ENCODE results near the gene ASCL2. TPM values are rescaled to one million over a fixed set of nuclear protein-coding genes. Genes with fewer than 3 reads are reported as not detected.

ASCL2 gene
- total and polyA plus RNA-seq, 3 donors from 2014 or later, result 1.3 to 5.8 (median 4.8) TPM

- Histone ChIP-seq H3K36me3 (ENCODE audit: low read depth, missing control alignments) (no peaks in the 10 kb centered on the region), H3K4me1 (peaks cover 9% of the 10 kb centered on the region), H3K9me3 (no peaks in the 10 kb centered on the region), H3K27me3 (peaks cover 3% of the 10 kb centered on the region), H3K4me3 (no peak overlapping the region), H3K27ac (no peak overlapping the region)
- 88 to 92% methylated on average over 15 of the region's 15 CpGs for WGBS, 2 donors
- TF ChIP-seq POLR2A (IDR thresholded peaks at IDR 0.05), result no peak
- TF ChIP-seq CTCF (IDR thresholded peaks at IDR 0.05), result no peak
- intact Hi-C loops (cut with DNase I; ENCODE audit: low total_unique reads), result no loop called here
- DNase-seq, result peak; percentile 9
Measured at GRCh38 chr11:2273311-2273710, 2.9 kb upstream of the ASCL2 start.

- WGBS, 2 donors, result 83 to 91% methylated on average over 7 of the region's 7 CpGs
- Histone ChIP-seq H3K4me1 (peaks cover 9% of the 10 kb centered on the region), H3K27ac (no peak overlapping the region), H3K36me3 (ENCODE audit: low read depth, missing control alignments) (no peaks in the 10 kb centered on the region), H3K4me3 (no peak overlapping the region), H3K9me3 (no peaks in the 10 kb centered on the region), H3K27me3 (peaks cover 3% of the 10 kb centered on the region)
- TF ChIP-seq POLR2A (IDR thresholded peaks at IDR 0.05) (no peak), CTCF (IDR thresholded peaks at IDR 0.05) (no peak)
- peak; percentile 4 for DNase-seq
- intact Hi-C loops (cut with DNase I; ENCODE audit: low total_unique reads), result no loop called here
Measured at GRCh38 chr11:2272946-2273280, 2.5 kb upstream of the ASCL2 start.

- peaks cover 3% of the 10 kb centered on the region for H3K27me3 ChIP-seq
- no peaks in the 10 kb centered on the region for H3K9me3 ChIP-seq
Measured at GRCh38 chr11:2272228-2272945, 2.0 kb upstream of the ASCL2 start.

GRCh38 chr11:2271327-2272227, 1.2 kb upstream of the ASCL2 start:
- Histone ChIP-seq H3K36me3 (ENCODE audit: low read depth, missing control alignments) (no peaks in the 10 kb centered on the region), H3K4me3 (peak overlapping the region; percentile 9 to 57), H3K27me3 (peaks cover 3% of the 10 kb centered on the region)

More at GRCh38 chr11:2272228-2272945, 2.0 kb upstream of the ASCL2 start:
- 79 to 80% methylated on average over 15 to 21 of the region's 21 CpGs for WGBS, 2 donors
- H3K27ac ChIP-seq, result no peak overlapping the region
- TF ChIP-seq CTCF (IDR thresholded peaks at IDR 0.05) (no peak), POLR2A (IDR thresholded peaks at IDR 0.05) (no peak)
- H3K4me3 ChIP-seq, result no peak overlapping the region
- H3K4me1 ChIP-seq, result peaks cover 9% of the 10 kb centered on the region
- peak; percentile 9 for DNase-seq
- intact Hi-C loops (cut with DNase I; ENCODE audit: low total_unique reads), result no loop called here
- no peaks in the 10 kb centered on the region for H3K36me3 ChIP-seq (ENCODE audit: low read depth, missing control alignments)

More at GRCh38 chr11:2271327-2272227, 1.2 kb upstream of the ASCL2 start:
- peak; percentile 12 for DNase-seq
- H3K9me3 ChIP-seq, result no peaks in the 10 kb centered on the region
- peaks cover 9% of the 10 kb centered on the region for H3K4me1 ChIP-seq
- WGBS, 2 donors, result 33 to 35% methylated on average over 25 to 45 of the region's 45 CpGs
- intact Hi-C loops (cut with DNase I; ENCODE audit: low total_unique reads), result no loop called here
- no peak overlapping the region for H3K27ac ChIP-seq
- TF ChIP-seq POLR2A (IDR thresholded peaks at IDR 0.05), result no peak
- no peak for TF ChIP-seq CTCF (IDR thresholded peaks at IDR 0.05)
